Fibroblast of pulmonary artery (primary cell): ENCODE measurements around the gene THSD7B.
A peak's percentile ranks its signal among the peaks of the same experiment; 100 is the strongest.

Experiments
- DNase-seq: peaks from one replicate; pipeline ENCODE4 v3.0.0-alpha.2; 2010; ENCODE audit warnings: low read depth
- H3K4me3 ChIP-seq: replicated peaks from 2 replicates; pipeline ENCODE4 v1.5.1; 2011; ENCODE audit warnings: low read depth, mild to moderate bottlenecking, control low read depth, low read length, moderate library complexity
- CTCF ChIP-seq: IDR thresholded peaks from 2 replicates; pipeline ENCODE4 v1.5.1; 2011; ENCODE audit warnings: mild to moderate bottlenecking, control low read depth, low read length, inconsistent platforms; ENCODE audit errors: missing control alignments

The THSD7B gene

GRCh38 chr2:137151731-137152130, 386.4 kb downstream of the THSD7B start:
- DNase-seq: no peak
- H3K4me3 ChIP-seq: no peak overlapping the region
- TF ChIP-seq CTCF: no peak

- TF ChIP-seq CTCF: no peak
- DNase-seq: no peak
- H3K4me3 ChIP-seq: no peak overlapping the region
Observed at GRCh38 chr2:137154946-137155345, 389.6 kb downstream of the THSD7B start.

GRCh38 chr2:137155356-137156104, 390.2 kb downstream of the THSD7B start:
- DNase-seq: peak; percentile 18
- H3K4me3 ChIP-seq: no peak overlapping the region
- no peak for TF ChIP-seq CTCF

GRCh38 chr2:137156221-137156844, 391.0 kb downstream of the THSD7B start:
- no peak for TF ChIP-seq CTCF
- DNase-seq: no peak
- H3K4me3 ChIP-seq: no peak overlapping the region

- TF ChIP-seq CTCF: no peak
- no peak for DNase-seq
- H3K4me3 ChIP-seq: no peak overlapping the region
Observed at GRCh38 chr2:137157851-137158250, 392.5 kb downstream of the THSD7B start.

GRCh38 chr2:137161250-137161649, 395.9 kb downstream of the THSD7B start:
- H3K4me3 ChIP-seq: no peak overlapping the region
- DNase-seq: no peak
- no peak for TF ChIP-seq CTCF
